Stimulated activated CD4-positive, alpha-beta T cell treated with anti-CD3 and anti-CD28 coated beads, Interleukin-12 subunit alpha, Interleukin-12 subunit beta, amount 100 ng/mL, for 48 hours (primary cell): ENCODE results near the gene NKD2.
"Not testable (repeated sequence)": the region's sequence is repeated elsewhere in the genome, so short reads cannot be mapped to it uniquely, and the experiment has no call there.

ENCODE experiments used
- DNase-seq, 3 donors: peaks; one replicate each; pipeline ENCODE4 v3.0.0-alpha.2; 2020; ENCODE audit warnings: low read depth in 2 of 3, low spot score in 1 of 3

The NKD2 gene

GRCh38 chr5:999724-1000123 lies 8.9 kb upstream of the NKD2 start:
- no peak for DNase-seq

DNA sequence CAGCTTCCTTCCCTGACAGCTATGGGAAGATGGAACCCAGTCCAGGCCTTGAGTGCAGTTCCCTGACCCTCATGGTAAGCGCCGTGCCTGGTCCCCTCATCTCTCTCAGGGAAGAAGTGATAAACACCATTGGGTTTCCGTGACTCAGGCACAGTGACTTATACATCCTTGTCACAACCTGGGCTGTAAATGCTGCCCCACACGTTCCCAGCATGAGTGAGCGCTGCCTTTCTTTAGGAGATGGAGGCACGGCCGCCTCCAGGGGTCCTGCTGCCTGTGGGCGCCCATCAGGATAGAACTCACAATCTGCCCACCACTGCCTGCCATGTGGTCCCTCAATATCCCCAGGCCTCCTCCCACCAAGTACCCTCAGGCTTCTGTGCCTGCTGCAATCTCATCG lies 8.3 kb upstream of the NKD2 start:
- no peak for DNase-seq

- not testable (repeated sequence) for DNase-seq
These were observed 7.8 kb upstream of the NKD2 start for GRCh38 chr5:1000831-1001230.

GRCh38 chr5:1001406-1002270 lies 7.0 kb upstream of the NKD2 start:
- DNase-seq, result no peak

GRCh38 chr5:1002271-1002546 lies 6.4 kb upstream of the NKD2 start:
- no peak for DNase-seq

DNA sequence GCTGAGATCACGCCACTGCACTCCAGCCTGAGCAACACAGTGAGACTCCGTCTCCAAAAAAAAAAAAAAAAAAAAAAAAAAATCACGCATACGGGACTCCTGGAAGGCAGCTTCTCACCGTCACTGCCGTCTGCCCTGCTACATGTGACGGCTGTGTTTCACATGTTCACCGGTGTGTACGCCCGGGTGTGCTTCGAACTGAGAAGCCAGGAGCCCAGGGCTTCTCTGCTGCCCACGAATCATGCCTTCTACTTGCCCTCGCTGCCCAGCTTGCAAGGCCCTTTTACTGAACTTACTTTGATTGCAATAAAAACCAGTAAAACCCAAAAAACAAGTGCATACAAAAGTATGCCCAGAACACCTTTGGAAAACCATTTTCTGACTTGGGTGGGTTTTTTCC lies 5.8 kb upstream of the NKD2 start:
- DNase-seq, result no peak

- no peak for DNase-seq
These were observed 5.2 kb upstream of the NKD2 start for GRCh38 chr5:1003296-1003937.

DNA sequence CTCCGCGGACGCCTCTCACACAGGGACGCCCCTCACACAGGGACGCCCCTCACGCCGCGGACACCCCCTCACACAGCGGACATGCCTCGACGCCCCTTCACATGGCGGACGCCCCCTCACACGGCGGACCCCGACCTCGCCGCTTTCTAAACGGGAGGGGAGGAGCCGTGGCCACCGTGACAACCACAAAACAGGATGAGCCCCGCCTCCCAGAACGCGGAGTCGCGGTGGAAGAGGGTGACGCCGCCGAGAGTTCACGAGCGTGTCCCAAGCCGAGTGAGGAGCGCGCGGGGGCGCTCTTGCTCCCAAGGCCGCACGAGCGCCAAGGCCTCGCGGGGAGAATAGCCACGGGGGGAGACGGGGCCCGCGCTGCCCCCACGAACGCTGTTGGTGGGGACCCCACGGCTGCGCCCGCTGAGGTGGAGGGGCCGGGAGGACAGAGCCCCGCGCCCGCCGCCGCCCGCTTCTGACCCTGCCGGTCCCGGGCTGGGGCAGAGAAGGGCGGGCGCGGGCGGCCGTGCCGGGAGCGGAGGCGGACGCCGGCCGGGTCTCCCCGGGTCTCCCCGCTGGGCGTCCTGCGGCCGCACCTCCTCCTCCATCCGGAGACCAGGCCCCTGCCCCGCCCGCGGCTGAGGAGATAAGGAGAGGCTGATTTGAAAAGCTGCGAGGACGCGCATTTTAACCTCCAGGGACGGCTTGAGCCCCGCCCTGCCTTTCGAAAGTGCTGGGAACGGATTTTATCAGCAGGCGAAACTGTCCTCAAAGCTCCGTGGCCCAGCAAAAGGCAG lies 3.9 kb upstream of the NKD2 start:
- DNase-seq, result peak in 1 of 3 donors; percentile 34

GRCh38 chr5:1005249-1005851 lies 3.3 kb upstream of the NKD2 start:
- no peak for DNase-seq

GRCh38 chr5:1005904-1006655 lies 2.5 kb upstream of the NKD2 start:
- no peak for DNase-seq

GRCh38 chr5:1006656-1007071 lies 1.9 kb upstream of the NKD2 start:
- DNase-seq, result no peak

GRCh38 chr5:1007221-1007680 lies 1.4 kb upstream of the NKD2 start:
- DNase-seq, result no peak

- no peak for DNase-seq
These were observed 736 bp upstream of the NKD2 start for GRCh38 chr5:1007681-1008450.

DNA sequence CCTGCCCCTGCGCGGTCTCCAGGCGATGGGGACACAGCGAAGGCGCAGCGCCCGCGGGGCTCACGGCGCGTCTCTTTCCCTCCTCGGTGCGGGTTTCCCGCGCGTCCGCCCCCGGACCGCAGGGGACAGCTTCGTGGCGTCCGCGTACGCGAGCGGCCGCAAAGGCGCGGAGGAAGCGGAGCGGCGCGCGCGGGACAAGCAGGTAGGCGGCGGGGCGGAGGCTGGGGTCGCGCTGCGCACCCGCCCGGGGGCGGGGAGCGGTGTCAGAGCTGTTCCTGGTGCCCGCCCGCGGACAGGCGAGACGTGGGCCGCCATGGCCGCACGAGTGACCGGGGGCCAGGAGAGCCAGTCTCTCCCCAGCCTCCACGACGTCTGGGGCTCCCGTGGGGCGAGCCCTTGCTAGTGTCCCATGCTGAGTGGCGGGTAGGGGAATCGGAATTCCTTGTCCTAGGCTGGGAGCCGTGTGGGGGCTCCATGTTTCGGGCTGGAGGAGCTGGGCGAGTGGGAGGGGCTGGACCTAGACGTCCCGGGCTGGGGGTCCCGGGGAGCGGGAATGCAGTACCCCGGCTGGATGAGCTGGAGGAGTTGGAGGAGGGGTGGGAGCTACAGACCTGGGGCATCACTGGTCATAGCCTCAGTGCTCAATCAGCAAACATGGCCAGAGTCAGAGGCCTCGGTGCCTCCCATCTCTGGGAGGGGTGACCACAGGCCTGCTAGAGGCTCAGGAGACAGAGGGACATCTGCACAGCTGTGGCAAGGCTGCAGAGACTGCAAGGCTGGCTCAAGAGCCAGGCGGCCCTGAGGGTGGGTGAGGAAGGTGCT lies 968 bp downstream of the NKD2 start:
- no peak for DNase-seq

GRCh38 chr5:1010181-1010510 lies 1.5 kb downstream of the NKD2 start:
- no peak for DNase-seq

GRCh38 chr5:1010641-1011046 lies 2.0 kb downstream of the NKD2 start:
- DNase-seq, result no peak

- peak; percentile 28 to 52 (median 37) for DNase-seq
These were observed 2.6 kb downstream of the NKD2 start for GRCh38 chr5:1011226-1011631.

GRCh38 chr5:1011741-1012312 lies 3.2 kb downstream of the NKD2 start:
- no peak for DNase-seq

GRCh38 chr5:1012313-1012841 lies 3.8 kb downstream of the NKD2 start:
- no peak for DNase-seq
